ENCODE results near the gene YAF2.

The YAF2 gene

GRCh38 chr12:42143452-42144157, 94.4 kb downstream of the YAF2 start:
- no peak for DNase-seq

GRCh38 chr12:42141981-42142606, 96.0 kb downstream of the YAF2 start:
- DNase-seq = no peak

GRCh38 chr12:42140901-42141300, 97.1 kb downstream of the YAF2 start:
- DNase-seq = no peak

- DNase-seq = no peak
These were observed 102.7 kb downstream of the YAF2 start for GRCh38 chr12:42135259-42135814.

- no peak for DNase-seq
These were observed 107.2 kb downstream of the YAF2 start for GRCh38 chr12:42130672-42131402.

- DNase-seq = peak in 1 of 2 experiments; percentile 40
These were observed 108.3 kb downstream of the YAF2 start for GRCh38 chr12:42129595-42130204.

GRCh38 chr12:42128888-42129287, 109.2 kb downstream of the YAF2 start:
- DNase-seq = no peak

- DNase-seq = no peak
These were observed 109.7 kb downstream of the YAF2 start for GRCh38 chr12:42128327-42128726.

- no peak for DNase-seq
These were observed 111.1 kb downstream of the YAF2 start for GRCh38 chr12:42126963-42127362.

- DNase-seq = no peak
These were observed 112.7 kb downstream of the YAF2 start for GRCh38 chr12:42125388-42125767.

GRCh38 chr12:42124764-42125387, 113.2 kb downstream of the YAF2 start:
- DNase-seq = no peak

GRCh38 chr12:42119085-42119633, 118.9 kb downstream of the YAF2 start:
- no peak for DNase-seq

GRCh38 chr12:42118136-42118879, 119.7 kb downstream of the YAF2 start:
- DNase-seq = no peak

- DNase-seq = no peak
These were observed 129.0 kb downstream of the YAF2 start for GRCh38 chr12:42109031-42109430.
